ENCODE data around the gene LDLRAD4.

LDLRAD4 gene

GRCh38 chr18:13496691-13497281 is 278.2 kb downstream of the LDLRAD4 start:
- Histone ChIP-seq H3K14ac (ENCODE audit: low read length in 2 of 2) (no peak overlapping the region), H3K4me1 (ENCODE audit: control insufficient read depth, insufficient read depth, low read depth, low read length) (peaks cover 6% of the 10 kb centered on the region), H3K79me1 (replicated peaks; ENCODE audit: low read length, poor library complexity, severe bottlenecking) (no peaks in the 10 kb centered on the region), H2BK5ac (ENCODE audit: low read depth, low read length, poor library complexity, severe bottlenecking) (no peak overlapping the region), H3K36me3 (ENCODE audit: control insufficient read depth in 1 of 2, insufficient read depth in 2 of 2, low read depth in 1 of 2, low read length in 2 of 2) (no peaks in the 10 kb centered on the region), H3K9ac (ENCODE audit: low read length) (no peak overlapping the region), H3K9me3 (ENCODE audit: control insufficient read depth, low read length) (peaks cover 6% of the 10 kb centered on the region), H3K4ac (ENCODE audit: low read depth in 1 of 2, low read length in 2 of 2) (no peak overlapping the region), H3K4me2 (ENCODE audit: low read length, poor library complexity, severe bottlenecking) (no peak overlapping the region), H4K91ac (ENCODE audit: low read length) (no peak overlapping the region), H4K8ac (ENCODE audit: low read length) (no peak overlapping the region), H3K23ac (ENCODE audit: low read length in 2 of 2) (no peak overlapping the region), H3K18ac (ENCODE audit: low read depth in 1 of 2, low read length in 2 of 2) (no peak overlapping the region), H2AFZ (ENCODE audit: low read depth, low read length) (no peak overlapping the region), H3K27me3 (ENCODE audit: control insufficient read depth in 1 of 2, insufficient read depth in 1 of 2, low read length in 2 of 2) (peaks cover 7 to 24% of the 10 kb centered on the region in 2 experiments), H2AK5ac (ENCODE audit: low read length, severe bottlenecking) (no peak overlapping the region), H3K27ac (ENCODE audit: low read length, poor library complexity, severe bottlenecking) (no peak overlapping the region), H2BK120ac (ENCODE audit: low read depth, low read length) (no peak overlapping the region), H3K4me3 (ENCODE audit: insufficient read depth in 1 of 2, low read depth in 1 of 2, low read length in 2 of 2) (no peak overlapping the region), H2BK15ac (ENCODE audit: low read depth, poor library complexity, severe bottlenecking) (no peak overlapping the region), H2BK12ac (ENCODE audit: low read length in 2 of 2) (no peak overlapping the region)
- WGBS = 61% methylated on average over 2 of the region's 4 CpGs
- DNase-seq = no peak

DNA sequence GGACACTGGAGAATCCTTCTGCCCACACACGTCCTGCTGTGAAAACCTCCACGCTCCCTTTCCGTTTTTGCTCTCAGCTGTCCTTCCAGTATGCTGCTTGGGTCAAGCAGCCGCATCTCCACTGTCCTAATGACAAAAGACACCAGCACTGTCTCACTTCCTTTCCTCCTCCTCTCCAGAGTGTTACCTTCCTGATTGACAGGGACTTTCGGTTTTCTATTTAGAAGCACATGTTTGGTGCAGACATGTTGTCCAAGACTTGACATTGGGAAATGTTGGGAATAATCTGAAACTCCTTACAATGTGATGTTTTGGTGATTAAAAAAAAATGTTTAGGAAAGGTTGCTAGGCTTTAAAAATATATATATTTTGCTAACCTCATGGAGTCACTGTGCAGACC is 281.2 kb downstream of the LDLRAD4 start:
- WGBS = 83% methylated on average over 5 of the region's 5 CpGs
- Histone ChIP-seq H3K79me1 (replicated peaks; ENCODE audit: low read length, poor library complexity, severe bottlenecking) (no peaks in the 10 kb centered on the region), H3K4me2 (ENCODE audit: low read length, poor library complexity, severe bottlenecking) (no peak overlapping the region), H3K4me3 (ENCODE audit: insufficient read depth in 1 of 2, low read depth in 1 of 2, low read length in 2 of 2) (no peak overlapping the region), H4K91ac (ENCODE audit: low read length) (no peak overlapping the region), H2BK15ac (ENCODE audit: low read depth, poor library complexity, severe bottlenecking) (no peak overlapping the region), H2BK120ac (ENCODE audit: low read depth, low read length) (no peak overlapping the region), H3K14ac (ENCODE audit: low read length in 2 of 2) (no peak overlapping the region), H3K9ac (ENCODE audit: low read length) (peak overlapping the region; percentile 92), H3K27ac (ENCODE audit: low read length, poor library complexity, severe bottlenecking) (no peak overlapping the region), H3K23ac (ENCODE audit: low read length in 2 of 2) (no peak overlapping the region), H2BK12ac (ENCODE audit: low read length in 2 of 2) (no peak overlapping the region), H2AK5ac (ENCODE audit: low read length, severe bottlenecking) (no peak overlapping the region), H2BK5ac (ENCODE audit: low read depth, low read length, poor library complexity, severe bottlenecking) (no peak overlapping the region), H2AFZ (ENCODE audit: low read depth, low read length) (no peak overlapping the region), H3K27me3 (ENCODE audit: control insufficient read depth in 1 of 2, insufficient read depth in 1 of 2, low read length in 2 of 2) (peaks cover 16 to 42% of the 10 kb centered on the region in 2 experiments), H4K8ac (ENCODE audit: low read length) (no peak overlapping the region), H3K9me3 (ENCODE audit: control insufficient read depth, low read length) (peaks cover 6% of the 10 kb centered on the region), H3K18ac (ENCODE audit: low read depth in 1 of 2, low read length in 2 of 2) (no peak overlapping the region), H3K4me1 (ENCODE audit: control insufficient read depth, insufficient read depth, low read depth, low read length) (peaks cover 6% of the 10 kb centered on the region), H3K36me3 (ENCODE audit: control insufficient read depth in 1 of 2, insufficient read depth in 2 of 2, low read depth in 1 of 2, low read length in 2 of 2) (no peaks in the 10 kb centered on the region), H3K4ac (ENCODE audit: low read depth in 1 of 2, low read length in 2 of 2) (no peak overlapping the region)
- DNase-seq = no peak

DNA sequence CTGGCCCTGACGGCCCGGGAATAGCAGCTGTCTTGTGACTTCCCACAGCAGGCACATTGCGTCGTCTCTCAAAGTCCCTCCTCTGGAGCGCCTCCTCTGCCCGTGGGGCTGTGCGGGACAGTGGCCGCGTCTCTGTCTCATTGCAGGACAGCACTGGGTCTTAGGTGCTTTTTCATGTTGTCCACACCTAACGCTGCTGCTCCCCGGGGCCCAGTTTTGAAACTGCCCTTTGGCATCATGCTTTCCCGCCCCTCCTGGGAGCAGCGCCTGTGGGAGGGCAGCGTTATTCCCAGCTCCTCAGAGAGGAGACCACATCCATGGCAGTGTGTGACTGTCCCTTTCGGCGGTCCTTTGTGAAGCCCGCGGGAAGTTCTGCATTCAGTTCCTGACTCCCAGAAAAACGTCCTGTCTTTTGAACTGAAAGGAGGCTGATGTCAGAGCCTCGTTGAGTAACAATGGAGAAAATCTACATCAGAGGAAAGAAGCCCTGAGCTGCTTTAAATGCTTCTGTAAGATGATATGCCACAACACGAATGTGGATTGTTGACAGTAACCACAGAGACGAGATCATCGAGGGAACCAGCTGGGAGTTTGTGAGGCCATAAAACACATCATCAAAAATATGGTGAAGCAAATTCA is 281.8 kb downstream of the LDLRAD4 start:
- H3K9ac ChIP-seq (ENCODE audit: low read length) = peak overlapping the region; percentile 92

GRCh38 chr18:13500869-13501542 is 282.4 kb downstream of the LDLRAD4 start:
- no peak overlapping the region for H2BK120ac ChIP-seq (ENCODE audit: low read depth, low read length)
- H3K9ac ChIP-seq (ENCODE audit: low read length) = peak overlapping the region; percentile 92
- no peak overlapping the region for H3K4me3 ChIP-seq (ENCODE audit: insufficient read depth in 1 of 2, low read depth in 1 of 2, low read length in 2 of 2)
- peaks cover 6% of the 10 kb centered on the region for H3K9me3 ChIP-seq (ENCODE audit: control insufficient read depth, low read length)
- H3K27ac ChIP-seq (ENCODE audit: low read length, poor library complexity, severe bottlenecking) = peak overlapping the region; percentile 6
- H2BK12ac ChIP-seq (ENCODE audit: low read length in 2 of 2) = no peak overlapping the region
- H2BK15ac ChIP-seq (ENCODE audit: low read depth, poor library complexity, severe bottlenecking) = no peak overlapping the region
- H2AFZ ChIP-seq (ENCODE audit: low read depth, low read length) = no peak overlapping the region
- no peak overlapping the region for H3K4me2 ChIP-seq (ENCODE audit: low read length, poor library complexity, severe bottlenecking)
- H2BK5ac ChIP-seq (ENCODE audit: low read depth, low read length, poor library complexity, severe bottlenecking) = no peak overlapping the region
- H4K8ac ChIP-seq (ENCODE audit: low read length) = no peak overlapping the region
- H2AK5ac ChIP-seq (ENCODE audit: low read length, severe bottlenecking) = no peak overlapping the region
- H3K27me3 ChIP-seq (ENCODE audit: control insufficient read depth in 1 of 2, insufficient read depth in 1 of 2, low read length in 2 of 2) = peaks cover 16 to 40% of the 10 kb centered on the region in 2 experiments
- no peak overlapping the region for H4K91ac ChIP-seq (ENCODE audit: low read length)
- WGBS = 81% methylated on average over 8 of the region's 10 CpGs
- DNase-seq = no peak
- H3K4ac ChIP-seq (ENCODE audit: low read depth in 1 of 2, low read length in 2 of 2) = no peak overlapping the region
- H3K36me3 ChIP-seq (ENCODE audit: control insufficient read depth in 1 of 2, insufficient read depth in 2 of 2, low read depth in 1 of 2, low read length in 2 of 2) = no peaks in the 10 kb centered on the region
- H3K23ac ChIP-seq (ENCODE audit: low read length in 2 of 2) = no peak overlapping the region
- H3K79me1 ChIP-seq (replicated peaks; ENCODE audit: low read length, poor library complexity, severe bottlenecking) = no peaks in the 10 kb centered on the region
- peaks cover 6% of the 10 kb centered on the region for H3K4me1 ChIP-seq (ENCODE audit: control insufficient read depth, insufficient read depth, low read depth, low read length)
- H3K18ac ChIP-seq (ENCODE audit: low read depth in 1 of 2, low read length in 2 of 2) = no peak overlapping the region
- no peak overlapping the region for H3K14ac ChIP-seq (ENCODE audit: low read length in 2 of 2)

More for the DNA sequence above, 281.8 kb downstream of the LDLRAD4 start:
- no peak overlapping the region for H2AK5ac ChIP-seq (ENCODE audit: low read length, severe bottlenecking)
- no peak overlapping the region for H3K23ac ChIP-seq (ENCODE audit: low read length in 2 of 2)
- H4K8ac ChIP-seq (ENCODE audit: low read length) = no peak overlapping the region
- peak overlapping the region in 1 of 2 experiments; percentile 67 for H3K4me3 ChIP-seq (ENCODE audit: insufficient read depth in 1 of 2, low read depth in 1 of 2, low read length in 2 of 2)
- H3K27ac ChIP-seq (ENCODE audit: low read length, poor library complexity, severe bottlenecking) = no peak overlapping the region
- no peak overlapping the region for H3K4ac ChIP-seq (ENCODE audit: low read depth in 1 of 2, low read length in 2 of 2)
- DNase-seq = peak; percentile 18
- H3K18ac ChIP-seq (ENCODE audit: low read depth in 1 of 2, low read length in 2 of 2) = no peak overlapping the region
- H3K79me1 ChIP-seq (replicated peaks; ENCODE audit: low read length, poor library complexity, severe bottlenecking) = no peaks in the 10 kb centered on the region
- H3K27me3 ChIP-seq (ENCODE audit: control insufficient read depth in 1 of 2, insufficient read depth in 1 of 2, low read length in 2 of 2) = peaks cover 16 to 42% of the 10 kb centered on the region in 2 experiments
- H3K36me3 ChIP-seq (ENCODE audit: control insufficient read depth in 1 of 2, insufficient read depth in 2 of 2, low read depth in 1 of 2, low read length in 2 of 2) = no peaks in the 10 kb centered on the region
- H4K91ac ChIP-seq (ENCODE audit: low read length) = no peak overlapping the region
- no peak overlapping the region for H3K14ac ChIP-seq (ENCODE audit: low read length in 2 of 2)
- H2BK12ac ChIP-seq (ENCODE audit: low read length in 2 of 2) = no peak overlapping the region
- no peak overlapping the region for H2BK120ac ChIP-seq (ENCODE audit: low read depth, low read length)
- peaks cover 6% of the 10 kb centered on the region for H3K4me1 ChIP-seq (ENCODE audit: control insufficient read depth, insufficient read depth, low read depth, low read length)
- no peak overlapping the region for H2BK15ac ChIP-seq (ENCODE audit: low read depth, poor library complexity, severe bottlenecking)
- WGBS = 33% methylated on average over 23 of the region's 23 CpGs
- H2BK5ac ChIP-seq (ENCODE audit: low read depth, low read length, poor library complexity, severe bottlenecking) = peak overlapping the region; percentile 37
- H3K4me2 ChIP-seq (ENCODE audit: low read length, poor library complexity, severe bottlenecking) = peak overlapping the region; percentile 27
- H3K9me3 ChIP-seq (ENCODE audit: control insufficient read depth, low read length) = peaks cover 6% of the 10 kb centered on the region
- H2AFZ ChIP-seq (ENCODE audit: low read depth, low read length) = no peak overlapping the region

Data from mesenchymal stem cell (in vitro differentiated cells and primary cell).